CD4-positive, alpha-beta T cell (primary cell): ENCODE measurements around the gene CD3D. TPM values are rescaled to one million over a fixed set of nuclear protein-coding genes. Genes with fewer than 3 reads are reported as not detected.

Experiments
- ATAC-seq: fragments of 200-7000 bp; cut with Tn5 transposase; one replicate; pipeline ENCODE4 v1.10.0; 2022; ENCODE audit warnings: mild to moderate bottlenecking; ENCODE audit not compliant: poor library complexity
- CTCF ChIA-PET: fragments of 350-600 bp; sonication (Branson Sonifier 250); formaldehyde crosslinking; loops from one replicate; lab custom pipeline; 2021; ENCODE audit warnings: antibody characterized with exemption, inconsistent platforms; lab: Charles Lee
- POLR2A ChIA-PET: fragments of 350-600 bp; sonication (Branson Sonifier 250); formaldehyde crosslinking; loops from one replicate; lab custom pipeline; 2021; ENCODE audit warnings: antibody characterized with exemption, inconsistent platforms; lab: Charles Lee
- DNase-seq, 14 experiments: peaks; one replicate each; pipeline ENCODE4 v3.0.0-alpha.2; 2013 to 2020; ENCODE audit warnings: mixed read lengths in 2 of 14
- H3K27ac ChIP-seq, 2 donors: one replicate each; pipeline versions ENCODE4 v1.5.1 to v1.7.0; 2013; ENCODE audit warnings: low read length in 2 of 2, low read depth in 1 of 2, mild to moderate bottlenecking in 1 of 2
- H3K27me3 ChIP-seq, 2 experiments: 1 replicate in 1 of 2; 2 replicates in 1 of 2; pipeline versions ENCODE4 v1.6.1 to v1.7.0; 2013; ENCODE audit warnings: low read length in 2 of 2, control low read depth in 1 of 2, mild to moderate bottlenecking in 1 of 2, moderate library complexity in 1 of 2; ENCODE audit not compliant: insufficient read depth in 2 of 2, control insufficient read depth in 1 of 2
- H3K36me3 ChIP-seq: one replicate; pipeline ENCODE4 v1.6.1; 2013; ENCODE audit warnings: low read length, control low read depth; ENCODE audit not compliant: insufficient read depth
- H3K4me1 ChIP-seq: one replicate; pipeline ENCODE4 v1.6.1; 2013; ENCODE audit warnings: low read length, control low read depth; ENCODE audit not compliant: insufficient read depth
- H3K4me3 ChIP-seq: one replicate; pipeline ENCODE4 v1.5.1; 2013; ENCODE audit warnings: mild to moderate bottlenecking, low read length, moderate library complexity
- H3K9me3 ChIP-seq, 2 experiments: 1 replicate in 1 of 2; 2 replicates in 1 of 2; pipeline versions ENCODE4 v1.6.1 to v1.7.0; 2013; ENCODE audit warnings: low read length in 2 of 2, mild to moderate bottlenecking in 2 of 2, control low read depth in 1 of 2, moderate library complexity in 1 of 2; ENCODE audit not compliant: control insufficient read depth in 1 of 2, insufficient read depth in 1 of 2
- H3K27ac Mint-ChIP-seq: one replicate; pipeline ENCODE4 v1.8.0; 2020; ENCODE audit warnings: mixed read lengths
- H3K27me3 Mint-ChIP-seq: one replicate; pipeline ENCODE4 v1.8.0; 2021; ENCODE audit warnings: mixed read lengths
- H3K36me3 Mint-ChIP-seq: one replicate; pipeline ENCODE4 v1.8.0; 2021; ENCODE audit warnings: low read depth, mixed read lengths
- H3K4me1 Mint-ChIP-seq: one replicate; pipeline ENCODE4 v1.8.0; 2021; ENCODE audit warnings: low read depth, mixed read lengths
- H3K4me3 Mint-ChIP-seq: one replicate; pipeline ENCODE4 v1.8.0; 2020; ENCODE audit warnings: mild to moderate bottlenecking, mixed read lengths
- H3K9me3 Mint-ChIP-seq: one replicate; pipeline ENCODE4 v1.8.0; 2020; ENCODE audit warnings: mixed read lengths
- CTCF ChIP-seq: fragments of 200-600 bp; IDR thresholded peaks from one replicate; pipeline ENCODE4 v1.8.0; 2022; ENCODE audit warnings: antibody characterized with exemption, mild to moderate bottlenecking
- intact Hi-C, 2 experiments: fragments of 100-400 bp; cut with DNase I in 1 of 2; cut with micrococcal nuclease in 1 of 2; formaldehyde crosslinking; loops; one replicate each; pipeline versions ENCODE4 v1.15.1 to v1.9.0; 2023 to 2025; cut with DNase I, micrococcal nuclease
- polyA plus RNA-seq, 2 donors: library from polyadenylated mRNA; unstranded; fragments of 120-200 nt; gene quantifications; one replicate each; pipeline ENCODE4 v1.2.1, GENCODE V29; 2013
- total RNA-seq, 174 experiments: library from RNA in 2 of 174; stranded (reverse) in 2 of 174; gene quantifications; one replicate each; pipeline ENCODE4 v1.2.3 and lab custom pipeline; 2021 to 2026

The CD3D gene
- total RNA-seq (100 to 1,000 TPM; 265 to 274 TPM), total RNA-seq (lab: John Stamatoyannopoulos, UW) (128 to 423 (median 230) reads per million in 172 experiments)
- polyA plus RNA-seq (2013, experiment 1 of 2): 589 TPM
- polyA plus RNA-seq (2013, experiment 2 of 2): 489 TPM

- H3K4me1 ChIP-seq: peaks cover 61% of the 10 kb centered on the region
- H3K4me3 Mint-ChIP-seq: peak within 1 kb of the TSS; percentile 97
- peaks cover 75% of the 10 kb centered on the region for H3K36me3 Mint-ChIP-seq
- H3K27me3 Mint-ChIP-seq: no peaks in the 10 kb centered on the region
- peak within 1 kb of the TSS; percentile 86 for H3K4me3 ChIP-seq
- H3K27ac Mint-ChIP-seq: peak within 1 kb of the TSS; percentile 98
- peak within 1 kb of the TSS; percentile 84 to 90 for H3K27ac ChIP-seq
- DNase-seq: peak; percentile 38 to 88 (median 66)
- H3K9me3 Mint-ChIP-seq: no peaks in the 10 kb centered on the region
- CTCF ChIA-PET: interaction anchor here (0.9 to 7.8 kb wide), 6 partner anchors 10 to 144 kb away, joined by 3 to 56 read pairs (median 4); partner anchors contain the start of genes CD3E and UBE4A
- POLR2A ChIA-PET: interaction anchor here (0.9 to 2.6 kb wide), 15 partner anchors 8 to 450 kb away, joined by 3 to 11 read pairs (median 4); partner anchors contain the start of genes JAML, MPZL3 and UBE4A
- H3K36me3 ChIP-seq: peaks cover 28% of the 10 kb centered on the region
- intact Hi-C loops: loop anchor here (2.0 to 5.0 kb wide), 3 partner anchors 36 to 140 kb away; partner anchors contain the start of gene JAML (in 1 of the 2)
- H3K4me1 Mint-ChIP-seq: peaks cover 81% of the 10 kb centered on the region
- no peaks in the 10 kb centered on the region for H3K9me3 ChIP-seq
- TF ChIP-seq CTCF: no peak
- no peaks in the 10 kb centered on the region for H3K27me3 ChIP-seq
- ATAC-seq: peak; percentile 48
Observed at GRCh38 chr11:118342503-118343161, at the start of gene CD3D. Gene CD3D, minus strand, starts transcription at chr11:118342705. Its CDS starts 98 bp downstream, at chr11:118342607.

DNA sequence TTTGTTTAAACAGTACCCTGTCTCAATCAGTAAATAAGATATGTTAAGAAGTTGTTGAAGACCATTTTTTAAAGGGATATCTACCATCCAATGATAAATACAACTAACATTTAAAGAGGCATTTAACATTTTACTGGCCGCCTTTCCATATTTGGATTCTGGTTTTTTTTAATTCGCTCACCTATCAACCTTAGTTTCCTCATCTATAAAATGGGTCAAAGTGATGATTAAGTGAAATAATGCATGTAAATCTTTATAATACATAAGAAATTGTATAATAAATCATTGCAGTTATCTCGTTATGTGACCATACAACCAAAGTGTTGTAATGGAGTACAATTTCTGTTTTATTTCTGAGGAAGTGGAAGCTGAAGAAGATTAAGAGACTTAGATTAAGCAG lies 41.2 kb upstream of the CD3D start:
- no peak overlapping the region for H3K4me3 ChIP-seq
- TF ChIP-seq CTCF: no peak
- peaks cover 100% of the 10 kb centered on the region for H3K36me3 ChIP-seq
- Mint-ChIP-seq H3K27ac (no peak overlapping the region), H3K27me3 (no peaks in the 10 kb centered on the region), H3K4me3 (no peak overlapping the region), H3K4me1 (no peaks in the 10 kb centered on the region), H3K36me3 (peaks cover 97% of the 10 kb centered on the region), H3K9me3 (no peaks in the 10 kb centered on the region)
- no peaks in the 10 kb centered on the region for H3K9me3 ChIP-seq
- H3K4me1 ChIP-seq: no peaks in the 10 kb centered on the region
- ChIA-PET CTCF (interaction anchor here (0.9 kb wide), 1 partner anchor 18 kb away, joined by 3 read pairs; no protein-coding TSS in a partner anchor), POLR2A (no interaction called here)
- ATAC-seq (no peak), DNase-seq (no peak)
- H3K27ac ChIP-seq: no peak overlapping the region
- H3K27me3 ChIP-seq: no peaks in the 10 kb centered on the region
- intact Hi-C loops: no loop called here

DNA sequence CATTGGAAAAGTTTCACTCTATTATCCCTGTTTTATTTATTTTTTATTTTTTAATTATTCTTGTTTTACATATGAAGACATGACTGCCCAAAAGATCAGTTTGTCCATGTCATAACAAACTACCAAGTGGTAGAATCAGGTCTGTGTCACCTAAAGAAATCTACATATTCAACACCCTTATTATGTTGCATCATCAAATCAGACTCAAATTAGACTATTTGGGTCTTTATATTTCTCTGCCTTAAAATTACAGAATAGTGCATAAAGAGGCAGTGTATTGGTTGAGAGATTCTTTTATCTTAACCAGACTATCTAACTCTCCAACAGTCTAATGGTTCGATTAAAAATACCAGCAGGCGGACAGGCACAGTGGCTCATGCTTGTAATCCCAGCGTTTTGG lies 40.4 kb upstream of the CD3D start:
- no peaks in the 10 kb centered on the region for H3K27me3 Mint-ChIP-seq
- Histone ChIP-seq H3K27me3 (no peaks in the 10 kb centered on the region), H3K4me3 (no peak overlapping the region), H3K36me3 (peaks cover 100% of the 10 kb centered on the region), H3K4me1 (no peaks in the 10 kb centered on the region), H3K27ac (no peak overlapping the region), H3K9me3 (no peaks in the 10 kb centered on the region)
- H3K4me3 Mint-ChIP-seq: no peak overlapping the region
- CTCF ChIA-PET: no interaction called here
- no peak for TF ChIP-seq CTCF
- intact Hi-C loops: no loop called here
- no peaks in the 10 kb centered on the region for H3K4me1 Mint-ChIP-seq
- H3K27ac Mint-ChIP-seq: no peak overlapping the region
- no peaks in the 10 kb centered on the region for H3K9me3 Mint-ChIP-seq
- POLR2A ChIA-PET: interaction anchor here (1.7 kb wide), 1 partner anchor 16 kb away, joined by 4 read pairs; no protein-coding TSS in a partner anchor
- H3K36me3 Mint-ChIP-seq: peaks cover 97% of the 10 kb centered on the region
- DNase-seq (no peak), ATAC-seq (no peak)
